Activated CD8-positive, alpha-beta memory T cell treated with anti-CD3 and anti-CD28 coated beads, Interleukin-2, amount 50 U/mL, for 48 hours (primary cell): ENCODE results near the gene TCAF1.
"Not testable (repeated sequence)": the region's sequence is repeated elsewhere in the genome, so short reads cannot be mapped to it uniquely, and the experiment has no call there.

Experiments used
- DNase-seq: peaks from one replicate; pipeline ENCODE4 v3.0.0-alpha.2; 2020

Gene TCAF1

GRCh38 chr7:143901332-143901667, 676 bp downstream of the TCAF1 start:
- peak; percentile 64 for DNase-seq

DNA sequence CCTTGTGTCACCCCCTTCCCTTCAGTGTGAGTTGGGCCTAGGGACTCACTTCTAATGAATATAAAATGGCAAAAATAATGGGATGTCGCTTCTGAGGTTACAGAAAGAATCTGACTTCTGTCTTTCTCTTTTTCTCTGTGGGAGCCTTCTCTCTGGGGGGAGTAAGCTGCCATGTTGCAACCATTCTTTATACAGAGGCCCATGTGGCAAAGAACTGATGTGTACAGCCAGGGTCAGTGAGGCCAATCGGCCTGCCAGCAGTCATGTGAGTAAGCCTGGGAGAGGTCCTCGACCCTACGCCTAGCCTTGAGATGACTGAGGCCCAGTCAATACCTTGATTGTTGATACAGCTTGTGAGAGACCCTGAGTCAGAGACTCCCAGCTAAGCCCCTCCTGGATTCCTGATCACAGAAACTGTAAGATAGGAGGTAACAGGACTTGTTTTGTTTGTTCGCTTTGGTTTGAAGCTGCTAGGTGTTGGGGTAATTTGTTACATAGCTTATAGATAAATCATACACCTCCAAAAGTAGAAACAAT, 1.7 kb downstream of the TCAF1 start:
- DNase-seq, result no peak

DNA sequence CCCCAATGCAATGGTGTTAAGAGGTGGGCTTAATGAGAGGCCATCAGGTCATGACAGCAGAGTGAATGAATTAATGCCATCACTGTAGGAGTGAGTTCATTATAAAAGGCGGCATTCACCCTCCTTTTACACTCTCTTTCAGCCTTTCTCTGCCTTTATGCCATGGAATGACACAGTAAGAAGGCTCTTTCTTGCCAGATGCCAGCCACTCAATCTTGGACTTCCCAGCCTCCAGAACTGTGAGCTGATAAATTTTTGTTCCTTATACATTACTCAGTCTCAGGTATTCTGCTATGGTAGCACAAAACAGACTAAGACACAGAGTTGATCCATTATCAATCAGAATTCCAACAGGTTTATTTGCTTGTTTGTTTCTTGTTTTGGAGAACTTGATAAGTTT, 3.2 kb downstream of the TCAF1 start:
- no peak for DNase-seq

DNA sequence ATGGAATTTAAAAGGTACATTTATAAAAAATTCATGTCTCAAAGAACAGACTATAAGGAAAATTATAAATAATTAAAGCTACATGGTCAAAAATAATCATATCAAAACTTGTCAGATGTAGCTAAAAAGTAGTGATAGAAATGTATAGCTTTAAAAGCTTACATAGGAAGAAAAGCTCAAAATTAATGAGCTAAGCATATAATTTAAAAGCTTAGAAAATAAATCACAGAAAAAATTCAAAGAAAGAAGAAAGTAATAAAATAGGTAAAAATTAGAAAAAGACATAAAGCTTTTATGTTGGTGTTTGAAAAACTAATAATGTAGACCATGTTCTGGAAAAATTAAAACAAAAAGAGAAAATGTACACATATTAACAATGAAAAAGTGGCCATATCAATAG, 5.3 kb downstream of the TCAF1 start:
- DNase-seq, result no peak

- no peak for DNase-seq
Measured at GRCh38 chr7:143892527-143893300, 9.3 kb downstream of the TCAF1 start.

DNA sequence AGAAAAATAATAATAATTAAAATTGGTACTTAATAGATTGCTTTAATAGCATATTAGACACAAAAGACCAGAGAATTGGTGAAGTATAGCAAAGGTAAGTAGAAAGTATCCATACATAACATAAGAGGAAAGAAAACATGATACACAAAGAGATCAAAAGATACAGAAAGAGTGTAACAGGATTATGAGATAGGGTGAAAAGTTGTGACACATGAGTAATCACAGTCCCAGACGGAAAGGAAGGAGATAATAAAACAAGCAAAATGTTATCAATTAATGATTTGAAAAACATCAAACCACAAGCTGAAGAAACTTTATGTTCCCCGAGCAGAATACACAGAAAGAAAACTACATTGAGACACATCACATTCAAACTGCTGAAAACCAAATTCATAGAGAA, 10.5 kb downstream of the TCAF1 start:
- DNase-seq, result no peak

DNA sequence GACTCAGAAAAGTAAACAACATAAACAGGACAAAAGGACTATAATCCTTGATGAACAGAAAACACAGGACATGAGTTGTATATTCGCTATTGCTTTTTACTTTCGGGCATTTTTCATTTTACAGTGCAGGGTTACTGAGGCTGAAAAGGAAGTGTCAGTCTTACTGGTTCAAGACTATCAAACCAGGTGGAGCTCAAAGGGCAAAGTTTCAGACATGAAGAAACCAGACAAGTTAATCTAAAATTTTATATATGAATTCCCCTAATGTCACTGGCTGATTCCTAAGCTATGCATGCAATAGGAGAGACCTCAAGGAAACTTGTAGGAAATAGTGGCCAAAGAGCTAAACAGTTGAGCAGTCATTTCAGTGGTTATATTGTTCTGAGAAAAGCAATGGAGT, 11.4 kb downstream of the TCAF1 start:
- no peak for DNase-seq

DNA sequence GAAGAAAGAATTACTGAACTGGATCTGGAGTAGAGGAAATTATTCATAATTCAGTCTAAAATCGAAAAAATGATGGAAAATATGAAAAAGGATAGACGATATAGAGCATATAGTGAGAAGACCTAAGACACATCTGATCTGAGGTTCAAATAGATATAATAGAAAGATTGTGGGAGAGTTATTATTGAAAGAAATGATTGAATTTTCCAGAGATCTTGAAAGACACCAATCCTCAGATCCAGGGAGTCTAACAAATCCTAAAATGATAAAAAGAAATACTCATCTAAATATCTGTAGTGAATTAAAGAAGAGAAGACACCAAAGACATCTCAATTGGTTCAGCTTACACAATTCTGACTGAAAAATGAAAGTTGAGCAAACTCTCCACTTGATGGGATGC, 12.9 kb downstream of the TCAF1 start:
- DNase-seq, result no peak

- no peak for DNase-seq
Measured at GRCh38 chr7:143886826-143887477, 15.0 kb downstream of the TCAF1 start.

- DNase-seq, result no peak
Measured at GRCh38 chr7:143885951-143886350, 16.0 kb downstream of the TCAF1 start.

DNA sequence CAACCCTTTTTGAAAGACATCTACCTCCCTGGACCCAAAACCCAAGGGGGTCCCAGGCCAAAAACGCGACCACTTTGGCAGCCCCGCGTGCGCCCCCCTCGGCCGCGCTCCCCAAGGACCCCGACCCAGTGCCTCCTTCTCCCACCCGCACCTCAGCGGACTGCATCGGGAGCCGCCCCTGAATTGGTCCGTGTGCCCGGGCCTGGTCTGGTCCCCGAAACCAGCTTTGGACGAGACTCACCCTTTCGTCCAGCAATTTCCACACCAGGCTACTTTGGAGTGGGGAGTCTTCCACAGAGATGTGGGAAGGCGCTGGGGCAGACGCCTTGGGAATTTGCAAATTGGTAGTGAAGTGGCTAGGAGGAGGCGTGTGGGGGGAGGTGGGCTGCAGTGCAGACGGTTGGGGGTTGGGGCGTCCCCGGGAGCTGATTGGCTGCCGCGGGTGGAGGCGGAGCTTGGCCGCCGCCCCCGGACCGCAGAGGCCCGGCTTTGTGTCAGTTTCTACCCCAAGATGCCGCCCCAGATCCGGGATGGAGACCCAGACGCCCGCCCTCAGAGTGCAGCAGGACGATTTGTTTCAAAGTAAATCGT, 16.9 kb downstream of the TCAF1 start:
- no peak for DNase-seq

- no peak for DNase-seq
Measured at GRCh38 chr7:143884241-143884968, 17.6 kb downstream of the TCAF1 start.

DNA sequence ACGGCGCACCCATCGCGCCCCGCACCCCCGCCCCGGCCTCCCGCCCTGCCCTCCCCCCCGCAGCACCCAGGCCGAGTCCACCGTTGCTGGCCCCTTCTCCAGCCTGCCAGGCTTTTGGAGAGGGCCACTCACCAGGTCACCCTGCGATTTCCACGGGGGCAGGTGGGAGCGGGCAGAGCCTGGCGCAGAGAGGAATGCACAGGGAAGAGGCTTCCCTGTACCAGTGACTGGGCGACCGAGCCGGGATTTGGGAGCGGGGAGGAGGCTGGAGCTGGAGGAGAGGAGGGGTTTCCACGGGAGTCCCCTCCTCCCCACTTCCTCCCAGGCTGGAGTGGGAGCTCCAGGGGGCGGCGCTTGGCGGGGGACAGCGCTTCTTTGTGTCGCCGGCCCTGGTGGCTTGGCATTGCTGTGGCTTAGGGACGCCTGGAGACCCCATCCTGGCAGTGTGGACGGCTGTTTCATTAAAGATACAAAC, 19.3 kb downstream of the TCAF1 start:
- DNase-seq, result no peak

DNA sequence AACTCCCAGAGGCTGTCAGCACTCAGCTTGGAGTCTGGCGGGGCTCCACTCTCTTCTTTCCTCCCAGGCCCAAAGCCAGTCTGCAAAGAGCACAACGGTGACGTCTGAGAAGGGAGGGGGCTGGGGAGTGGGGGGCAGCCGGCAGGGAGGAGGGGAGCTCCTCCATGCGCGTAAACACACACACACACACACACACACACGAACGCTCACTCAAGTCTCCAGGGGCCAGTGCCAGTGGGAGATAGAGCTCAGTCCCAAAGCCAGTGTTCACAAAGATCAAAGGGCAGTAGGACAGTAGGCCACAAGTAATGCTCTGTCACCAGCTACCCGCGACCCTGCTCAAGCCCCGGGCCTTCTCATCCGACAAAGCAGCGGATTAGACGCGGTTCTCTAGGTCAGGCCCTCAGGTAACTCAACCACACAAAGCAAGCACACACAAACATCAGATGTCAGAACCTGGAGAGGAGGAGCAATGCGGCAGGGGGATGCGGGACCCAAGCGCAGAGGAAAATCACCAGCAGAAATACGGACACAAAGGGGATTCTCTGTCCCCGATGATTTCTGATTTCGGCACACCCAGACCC, 19.9 kb downstream of the TCAF1 start:
- DNase-seq, result no peak

DNA sequence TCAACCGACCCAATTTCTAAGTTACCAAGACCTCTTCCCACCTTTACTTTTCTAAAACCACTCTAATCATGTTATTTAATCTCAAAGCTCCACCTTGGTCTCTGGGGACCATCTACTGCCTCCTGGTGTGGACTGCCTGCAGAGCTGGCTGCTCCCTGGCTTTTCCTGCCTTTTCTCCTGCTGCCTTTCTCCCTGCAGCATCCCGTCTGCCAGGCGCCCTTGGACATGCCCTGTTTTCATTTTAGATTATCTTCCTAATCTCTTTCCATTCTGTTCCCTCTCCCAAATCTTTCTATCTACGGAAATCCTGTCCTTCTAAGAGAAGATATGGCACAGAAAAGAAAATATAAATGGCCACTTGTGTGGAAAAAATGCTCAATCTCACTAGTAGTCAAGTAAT, 23.1 kb downstream of the TCAF1 start:
- DNase-seq, result no peak

DNA sequence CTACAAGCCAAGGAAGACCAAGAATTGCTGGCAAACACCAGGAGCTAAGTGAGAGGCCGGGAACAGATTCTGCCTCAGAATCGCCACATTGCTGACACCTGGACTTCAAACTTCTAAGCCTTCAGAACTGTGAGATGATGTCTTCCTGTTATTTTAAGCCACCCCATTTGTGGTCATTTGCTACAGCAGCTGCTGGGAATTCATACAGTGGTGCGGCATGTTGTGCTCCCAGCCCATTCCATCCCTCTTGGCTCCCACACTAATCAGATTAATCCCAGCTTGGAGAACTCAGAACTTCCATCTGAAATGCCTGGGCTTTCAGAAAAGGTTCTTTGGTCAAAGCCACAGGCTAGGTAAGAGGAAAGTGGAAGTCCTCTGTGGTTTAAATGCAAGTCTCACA, 24.9 kb downstream of the TCAF1 start:
- DNase-seq, result no peak

DNA sequence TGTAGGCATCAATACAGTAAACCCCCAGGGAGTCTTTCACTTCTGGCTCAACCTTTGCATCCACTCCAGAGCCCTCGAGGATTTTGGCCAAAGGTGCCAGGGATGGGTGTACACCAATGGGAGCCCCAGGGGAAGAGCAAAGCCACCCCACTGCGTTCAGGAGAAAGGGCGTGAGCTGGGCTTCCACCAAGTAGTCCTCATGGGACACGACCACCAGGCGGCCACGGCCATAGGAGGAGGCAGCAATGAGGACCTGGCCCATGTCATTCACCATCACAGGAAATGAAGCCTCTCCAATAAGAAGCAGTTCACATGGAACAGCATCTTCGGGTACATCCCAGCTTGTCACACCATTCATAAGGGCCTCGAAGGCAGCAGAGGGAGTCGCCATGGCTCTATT, 25.8 kb downstream of the TCAF1 start:
- DNase-seq, result no peak

- DNase-seq, result not testable (repeated sequence)
Measured at GRCh38 chr7:143873242-143873641, 28.7 kb downstream of the TCAF1 start.

- not testable (repeated sequence) for DNase-seq
Measured at GRCh38 chr7:143871534-143871933, 30.4 kb downstream of the TCAF1 start.

DNA sequence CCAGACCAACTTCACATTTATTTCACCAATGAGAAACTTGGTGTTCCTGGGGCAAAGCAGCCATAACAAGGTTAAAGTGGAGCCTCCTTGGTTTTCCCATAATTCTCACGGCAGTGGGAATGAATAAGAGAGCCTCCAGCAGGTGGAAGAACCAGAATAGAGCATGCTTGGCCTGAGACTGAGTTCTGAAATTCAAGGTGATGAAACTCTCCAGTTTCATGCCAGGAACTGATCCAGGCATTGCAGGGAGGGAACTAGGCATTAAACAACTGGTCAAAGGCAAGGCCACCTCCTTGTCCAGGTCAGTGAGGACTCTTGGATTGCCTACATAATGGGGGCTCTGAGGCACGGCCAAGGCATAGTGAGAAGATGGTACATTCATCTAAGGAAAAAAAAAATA, 44.0 kb downstream of the TCAF1 start:
- DNase-seq, result not testable (repeated sequence)

- not testable (repeated sequence) for DNase-seq
Measured at GRCh38 chr7:143855443-143855842, 46.5 kb downstream of the TCAF1 start.

DNA sequence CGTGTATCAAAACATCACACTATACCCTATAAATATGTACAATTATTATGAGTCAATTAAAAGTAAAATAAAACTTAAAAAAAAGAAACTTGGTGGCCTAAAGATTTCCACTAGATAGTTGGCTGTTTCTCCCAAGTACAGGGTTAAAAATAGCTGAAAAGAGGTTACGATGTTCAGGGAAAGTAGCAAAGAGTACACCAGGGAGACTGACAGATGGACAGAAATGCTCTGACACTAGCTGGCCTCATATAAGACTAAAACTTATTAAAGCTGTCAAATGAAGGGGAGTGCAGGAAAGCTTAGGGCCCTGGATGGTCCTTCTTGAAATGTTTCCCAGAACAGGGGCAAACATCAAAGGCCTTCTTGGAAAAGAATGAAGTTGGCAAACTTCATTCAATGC, 51.3 kb downstream of the TCAF1 start:
- DNase-seq, result no peak
